ENCODE data around the gene DGAT2L6.

DGAT2L6 gene

GRCh38 chrX:70174754-70175153 is 2.5 kb upstream of the DGAT2L6 start:
- no peak for TF ChIP-seq CTCF (conservative IDR thresholded peaks at IDR 0.05; ENCODE audit: low read depth, low read length)
- Histone ChIP-seq H3K9ac (no peak overlapping the region), H3K4me2 (no peak overlapping the region), H2AFZ (ENCODE audit: low read depth) (no peak overlapping the region), H3K79me2 (ENCODE audit: insufficient read depth, low read depth) (no peaks in the 10 kb centered on the region), H3K4me1 (ENCODE audit: low read depth, poor library complexity, severe bottlenecking) (no peaks in the 10 kb centered on the region), H3K27ac (no peak overlapping the region), H3K36me3 (ENCODE audit: insufficient read depth) (no peaks in the 10 kb centered on the region), H4K20me1 (ENCODE audit: insufficient read depth) (no peaks in the 10 kb centered on the region), H3K4me3 (IDR thresholded peaks at IDR 0.05; ENCODE audit: insufficient read depth, low read depth, low read length) (no peak overlapping the region), H3K27me3 (ENCODE audit: insufficient read depth, low read depth) (no peaks in the 10 kb centered on the region)

GRCh38 chrX:70175338-70175737 is 1.9 kb upstream of the DGAT2L6 start:
- H3K9ac ChIP-seq = no peak overlapping the region

GRCh38 chrX:70183091-70183490 is 5.8 kb downstream of the DGAT2L6 start:
- no peak overlapping the region for H3K27ac ChIP-seq
- H3K4me1 ChIP-seq (ENCODE audit: low read depth, poor library complexity, severe bottlenecking) = no peaks in the 10 kb centered on the region
- no peaks in the 10 kb centered on the region for H3K79me2 ChIP-seq (ENCODE audit: insufficient read depth, low read depth)
- no peak overlapping the region for H2AFZ ChIP-seq (ENCODE audit: low read depth)
- H4K20me1 ChIP-seq (ENCODE audit: insufficient read depth) = no peaks in the 10 kb centered on the region
- TF ChIP-seq CTCF (conservative IDR thresholded peaks at IDR 0.05; ENCODE audit: low read depth, low read length) = no peak
- H3K9ac ChIP-seq = no peak overlapping the region
- no peaks in the 10 kb centered on the region for H3K27me3 ChIP-seq (ENCODE audit: insufficient read depth, low read depth)
- no peak overlapping the region for H3K4me2 ChIP-seq
- H3K36me3 ChIP-seq (ENCODE audit: insufficient read depth) = no peaks in the 10 kb centered on the region
- H3K4me3 ChIP-seq (IDR thresholded peaks at IDR 0.05; ENCODE audit: insufficient read depth, low read depth, low read length) = no peak overlapping the region

More at GRCh38 chrX:70175338-70175737, 1.9 kb upstream of the DGAT2L6 start:
- no peak for TF ChIP-seq CTCF (conservative IDR thresholded peaks at IDR 0.05; ENCODE audit: low read depth, low read length)
- H3K27me3 ChIP-seq (ENCODE audit: insufficient read depth, low read depth) = no peaks in the 10 kb centered on the region
- no peak overlapping the region for H3K27ac ChIP-seq
- no peaks in the 10 kb centered on the region for H3K4me1 ChIP-seq (ENCODE audit: low read depth, poor library complexity, severe bottlenecking)
- H2AFZ ChIP-seq (ENCODE audit: low read depth) = no peak overlapping the region
- H3K4me3 ChIP-seq (IDR thresholded peaks at IDR 0.05; ENCODE audit: insufficient read depth, low read depth, low read length) = no peak overlapping the region
- no peaks in the 10 kb centered on the region for H3K79me2 ChIP-seq (ENCODE audit: insufficient read depth, low read depth)
- H3K4me2 ChIP-seq = no peak overlapping the region
- no peaks in the 10 kb centered on the region for H4K20me1 ChIP-seq (ENCODE audit: insufficient read depth)
- H3K36me3 ChIP-seq (ENCODE audit: insufficient read depth) = no peaks in the 10 kb centered on the region

GRCh38 chrX:70190225-70190624 is 12.9 kb downstream of the DGAT2L6 start:
- H3K27ac ChIP-seq = no peak overlapping the region
- no peak overlapping the region for H3K4me2 ChIP-seq
- H3K79me2 ChIP-seq (ENCODE audit: insufficient read depth, low read depth) = no peaks in the 10 kb centered on the region
- H3K27me3 ChIP-seq (ENCODE audit: insufficient read depth, low read depth) = no peaks in the 10 kb centered on the region
- H3K4me3 ChIP-seq (IDR thresholded peaks at IDR 0.05; ENCODE audit: insufficient read depth, low read depth, low read length) = no peak overlapping the region
- H4K20me1 ChIP-seq (ENCODE audit: insufficient read depth) = no peaks in the 10 kb centered on the region
- no peak overlapping the region for H3K9ac ChIP-seq
- H3K4me1 ChIP-seq (ENCODE audit: low read depth, poor library complexity, severe bottlenecking) = no peaks in the 10 kb centered on the region
- H2AFZ ChIP-seq (ENCODE audit: low read depth) = no peak overlapping the region
- TF ChIP-seq CTCF (conservative IDR thresholded peaks at IDR 0.05; ENCODE audit: low read depth, low read length) = no peak
- H3K36me3 ChIP-seq (ENCODE audit: insufficient read depth) = no peaks in the 10 kb centered on the region

Data from KMS-11 (cell line).